NB4 (cell line): Measurements from ENCODE around the gene MTRFR.

Experiments used
- DNase-seq: peaks from one replicate; pipeline ENCODE4 v3.0.0; 2010; ENCODE audit warnings: low read depth
- H3K4me3 ChIP-seq: one replicate; pipeline ENCODE4 v1.5.1; 2011; ENCODE audit warnings: mild to moderate bottlenecking, low read depth, low read length, moderate library complexity
- MYC ChIP-seq: IDR thresholded peaks from 2 replicates; pipeline ENCODE4 v1.6.1; 2011; ENCODE audit warnings: low read depth, low read length
- POLR2A ChIP-seq: IDR thresholded peaks from 2 replicates; pipeline ENCODE4 v1.6.1; 2011; ENCODE audit warnings: mild to moderate bottlenecking; ENCODE audit not compliant: insufficient read length; ENCODE audit errors: extremely low read depth
- TF ChIP-seq, protein P1 (sequence below): IDR thresholded peaks from one replicate; pipeline ENCODE4 v1.5.1; 2012; ENCODE audit warnings: low read depth, low read length
- TF ChIP-seq, protein P2 (sequence below): IDR thresholded peaks from 2 replicates; pipeline ENCODE4 v1.6.1; 2011; ENCODE audit warnings: low read depth, low read length

The MTRFR gene

DNA sequence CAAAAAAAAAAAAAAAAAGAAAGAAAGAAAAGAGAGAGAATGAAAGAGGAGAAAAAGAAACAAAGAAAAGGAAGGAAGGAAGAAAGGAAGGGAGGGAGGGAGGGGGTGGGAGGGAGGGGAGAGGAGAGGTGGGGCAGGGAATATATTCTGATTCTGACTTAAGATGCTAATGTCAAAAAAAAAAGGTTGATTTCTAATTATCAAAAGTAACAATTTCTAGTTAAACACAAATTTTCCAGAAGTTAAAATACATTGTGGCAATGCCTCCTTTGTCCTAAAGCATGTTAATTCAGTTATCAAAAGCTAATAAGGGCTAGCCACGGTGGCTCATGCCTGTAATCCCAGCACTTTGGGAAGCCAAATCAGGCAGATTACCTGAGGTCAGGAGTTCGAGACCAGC, 7.8 kb upstream of the MTRFR start:
- DNase-seq = no peak
- no peak overlapping the region for H3K4me3 ChIP-seq
- TF ChIP-seq, protein P1, sequence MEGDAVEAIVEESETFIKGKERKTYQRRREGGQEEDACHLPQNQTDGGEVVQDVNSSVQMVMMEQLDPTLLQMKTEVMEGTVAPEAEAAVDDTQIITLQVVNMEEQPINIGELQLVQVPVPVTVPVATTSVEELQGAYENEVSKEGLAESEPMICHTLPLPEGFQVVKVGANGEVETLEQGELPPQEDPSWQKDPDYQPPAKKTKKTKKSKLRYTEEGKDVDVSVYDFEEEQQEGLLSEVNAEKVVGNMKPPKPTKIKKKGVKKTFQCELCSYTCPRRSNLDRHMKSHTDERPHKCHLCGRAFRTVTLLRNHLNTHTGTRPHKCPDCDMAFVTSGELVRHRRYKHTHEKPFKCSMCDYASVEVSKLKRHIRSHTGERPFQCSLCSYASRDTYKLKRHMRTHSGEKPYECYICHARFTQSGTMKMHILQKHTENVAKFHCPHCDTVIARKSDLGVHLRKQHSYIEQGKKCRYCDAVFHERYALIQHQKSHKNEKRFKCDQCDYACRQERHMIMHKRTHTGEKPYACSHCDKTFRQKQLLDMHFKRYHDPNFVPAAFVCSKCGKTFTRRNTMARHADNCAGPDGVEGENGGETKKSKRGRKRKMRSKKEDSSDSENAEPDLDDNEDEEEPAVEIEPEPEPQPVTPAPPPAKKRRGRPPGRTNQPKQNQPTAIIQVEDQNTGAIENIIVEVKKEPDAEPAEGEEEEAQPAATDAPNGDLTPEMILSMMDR = no peak
- TF ChIP-seq, protein P2, sequence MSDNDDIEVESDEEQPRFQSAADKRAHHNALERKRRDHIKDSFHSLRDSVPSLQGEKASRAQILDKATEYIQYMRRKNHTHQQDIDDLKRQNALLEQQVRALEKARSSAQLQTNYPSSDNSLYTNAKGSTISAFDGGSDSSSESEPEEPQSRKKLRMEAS = no peak
- no peak for TF ChIP-seq MYC

DNA sequence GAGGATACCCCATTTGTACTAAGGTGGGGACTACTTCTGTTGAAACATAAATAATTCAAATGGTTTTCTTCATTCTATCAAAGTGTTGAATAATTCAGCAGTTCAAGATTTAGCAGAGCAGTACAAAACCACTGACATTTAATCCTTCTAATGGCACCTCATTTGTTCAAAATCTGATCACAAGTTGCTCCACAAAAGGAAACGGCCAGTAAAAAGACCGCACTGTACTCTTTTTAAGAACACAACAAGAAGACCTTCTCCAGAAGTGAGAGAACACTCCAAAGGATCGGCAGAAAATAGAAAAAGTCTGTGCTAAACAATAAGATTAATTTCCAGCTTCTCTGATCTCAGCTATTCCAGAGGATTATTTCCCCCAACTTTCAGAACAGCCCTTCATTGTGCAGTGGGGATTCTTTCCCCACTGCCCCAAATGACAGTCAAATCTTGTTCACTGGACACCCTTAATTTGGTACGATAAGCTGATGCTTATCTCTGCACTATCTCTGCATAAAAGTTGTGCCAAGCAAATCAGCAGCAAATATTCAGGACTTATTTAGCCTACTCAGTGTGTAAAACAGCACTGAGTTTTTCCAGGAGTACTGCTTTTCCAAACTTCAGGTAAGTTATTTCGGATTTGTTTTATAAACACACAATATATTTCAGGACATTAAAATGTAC, 5.5 kb upstream of the MTRFR start:
- TF ChIP-seq MYC = no peak
- TF ChIP-seq, protein P1 = no peak
- H3K4me3 ChIP-seq = peak overlapping the region; percentile 6
- DNase-seq = no peak

DNA sequence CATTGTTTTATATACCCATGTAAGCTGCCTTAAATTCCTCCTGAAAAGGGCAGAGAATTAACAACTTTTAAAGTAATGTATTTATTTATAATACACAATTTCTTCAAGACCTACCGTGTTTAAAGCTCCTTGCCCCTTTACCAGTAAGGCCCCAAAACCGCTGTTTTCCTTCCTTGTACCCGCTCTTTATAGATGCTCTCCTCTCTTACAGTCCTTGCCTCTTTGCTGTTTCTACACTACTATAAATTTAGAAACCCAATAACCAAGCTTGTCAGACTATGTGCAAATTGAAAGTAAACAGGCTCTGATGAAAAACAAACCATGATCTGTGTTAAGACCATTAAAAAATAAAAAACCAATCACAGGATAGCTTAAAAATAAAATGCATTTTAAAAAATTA, 4.2 kb upstream of the MTRFR start:
- TF ChIP-seq, protein P1 = no peak
- TF ChIP-seq POLR2A = no peak
- TF ChIP-seq, protein P2 = no peak
- no peak for TF ChIP-seq MYC
- H3K4me3 ChIP-seq = peak overlapping the region; percentile 29
- no peak for DNase-seq

DNA sequence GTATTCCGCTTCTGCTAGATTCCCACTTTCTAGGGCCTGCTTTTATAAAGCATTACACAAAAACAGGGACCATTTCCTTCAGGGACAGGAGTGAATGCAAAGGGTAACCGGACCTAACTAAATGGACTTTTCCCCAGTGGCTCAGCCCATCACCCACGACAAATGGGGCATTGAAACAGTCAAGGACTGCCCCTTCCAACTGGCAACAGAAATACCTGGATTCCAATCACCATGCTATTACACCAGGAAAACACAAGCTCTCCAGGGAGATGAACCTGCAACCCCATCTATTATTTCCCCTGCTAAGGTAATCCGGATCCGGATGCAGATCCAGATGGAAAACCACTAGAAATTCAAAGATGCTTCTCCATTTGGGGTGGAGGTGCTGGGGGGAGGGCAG, 1.3 kb upstream of the MTRFR start:
- no peak for TF ChIP-seq POLR2A
- TF ChIP-seq, protein P1 = no peak
- TF ChIP-seq, protein P2 = no peak
- TF ChIP-seq MYC = no peak
- H3K4me3 ChIP-seq = peak overlapping the region; percentile 78
- DNase-seq = peak; percentile 21

DNA sequence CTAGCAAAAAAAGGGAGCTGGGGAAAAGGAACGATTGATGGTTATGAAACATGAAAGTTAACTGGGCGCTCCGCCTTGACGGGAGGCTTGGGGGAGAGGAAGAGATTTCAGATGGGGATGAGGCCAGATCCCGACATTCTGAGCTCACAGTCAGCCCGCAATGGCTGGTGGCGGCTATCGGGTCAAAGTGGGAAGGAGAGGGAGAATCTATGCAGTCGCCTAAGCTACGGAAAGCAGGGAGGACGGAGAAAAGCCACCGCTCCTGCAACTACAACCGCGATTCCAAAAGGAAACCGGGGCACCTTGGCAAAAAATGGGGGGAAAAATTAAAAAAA, 797 bp upstream of the MTRFR start:
- peak overlapping the region; percentile 78 for H3K4me3 ChIP-seq
- TF ChIP-seq MYC (no peak), POLR2A (no peak)
- DNase-seq = no peak

DNA sequence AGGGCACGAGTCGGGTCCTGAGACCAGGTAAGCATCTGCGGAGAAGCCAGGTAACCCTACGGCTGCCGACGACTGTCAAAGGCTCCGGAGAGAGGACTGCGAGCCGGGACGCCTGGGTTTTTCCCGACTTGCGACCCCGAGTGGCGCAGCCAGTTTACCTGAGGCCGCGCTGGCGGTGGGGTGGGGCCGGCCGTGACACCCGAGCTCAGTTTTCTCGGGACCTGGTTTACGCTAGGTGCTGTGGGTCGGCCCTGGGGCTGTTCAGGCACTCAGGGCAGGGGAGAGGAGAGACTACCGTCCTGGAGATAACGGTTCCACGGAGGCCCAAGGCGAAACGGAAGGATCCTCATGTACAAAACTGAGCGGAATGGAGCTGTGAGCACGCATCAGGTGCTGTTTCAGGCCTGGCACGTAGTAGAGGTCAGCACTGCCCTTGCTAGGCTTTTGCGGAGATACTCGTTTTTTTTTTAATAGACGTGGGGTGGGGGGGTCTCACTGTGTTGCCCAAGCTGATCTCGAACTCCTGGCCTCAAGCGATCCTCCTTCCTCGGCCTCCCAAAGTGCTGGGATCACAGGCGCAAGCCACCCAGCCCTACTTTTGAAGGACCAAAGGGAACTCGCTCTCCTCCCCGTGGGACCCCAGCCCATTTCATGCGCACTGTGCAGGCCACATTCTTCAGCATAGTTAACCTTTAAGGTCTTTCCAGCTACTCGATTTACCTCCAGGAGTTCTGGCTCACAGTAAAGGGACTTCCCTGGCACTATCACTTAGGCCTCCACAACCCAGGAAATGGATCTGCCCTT, 471 bp downstream of the MTRFR start:
- H3K4me3 ChIP-seq = peak overlapping the region; percentile 97
- TF ChIP-seq, protein P1 = no peak
- TF ChIP-seq, protein P2 = no peak
- TF ChIP-seq POLR2A (no peak), MYC (no peak)
- DNase-seq = peak; percentile 54
